ENCODE results near the gene RBMY1F.
"Not testable (repeated sequence)": the region's sequence is repeated elsewhere in the genome, so short reads cannot be mapped to it uniquely, and the experiment has no call there.

The RBMY1F gene

GRCh38 chrY:22182823-22183222 is at the start of gene RBMY1F:
RBMY1F (minus strand) TSS chrY:22182923; CDS start chrY:22180969, 1,954 bp downstream.
- not testable (repeated sequence) for H3K27ac ChIP-seq (ENCODE audit: low read depth, low read length); H3K27me3 ChIP-seq (ENCODE audit: control insufficient read depth, insufficient read depth, low read length); H3K9ac ChIP-seq (ENCODE audit: low read length); H3K4me3 ChIP-seq (ENCODE audit: low read depth, low read length); H3K4me1 ChIP-seq (ENCODE audit: control insufficient read depth, insufficient read depth, low read length); H3K9me3 ChIP-seq (ENCODE audit: control insufficient read depth, insufficient read depth, low read depth, low read length); H3K36me3 ChIP-seq (ENCODE audit: control insufficient read depth, insufficient read depth, low read length)

GRCh38 chrY:22151144-22151543 is 31.6 kb downstream of the RBMY1F start:
- not testable (repeated sequence) for H3K9me3 ChIP-seq (ENCODE audit: control insufficient read depth, insufficient read depth, low read depth, low read length); H3K9ac ChIP-seq (ENCODE audit: low read length); H3K4me3 ChIP-seq (ENCODE audit: low read depth, low read length); H3K4me1 ChIP-seq (ENCODE audit: control insufficient read depth, insufficient read depth, low read length); H3K27me3 ChIP-seq (ENCODE audit: control insufficient read depth, insufficient read depth, low read length); H3K36me3 ChIP-seq (ENCODE audit: control insufficient read depth, insufficient read depth, low read length); H3K27ac ChIP-seq (ENCODE audit: low read depth, low read length)

- not testable (repeated sequence) for H3K9ac ChIP-seq (ENCODE audit: low read length); H3K4me1 ChIP-seq (ENCODE audit: control insufficient read depth, insufficient read depth, low read length); H3K9me3 ChIP-seq (ENCODE audit: control insufficient read depth, insufficient read depth, low read depth, low read length); H3K36me3 ChIP-seq (ENCODE audit: control insufficient read depth, insufficient read depth, low read length); H3K27ac ChIP-seq (ENCODE audit: low read depth, low read length); H3K27me3 ChIP-seq (ENCODE audit: control insufficient read depth, insufficient read depth, low read length); H3K4me3 ChIP-seq (ENCODE audit: low read depth, low read length)
These were observed 41.6 kb downstream of the RBMY1F start for GRCh38 chrY:22141011-22141695.

GRCh38 chrY:22134719-22135118 is 48.0 kb downstream of the RBMY1F start:
- H3K27ac ChIP-seq (ENCODE audit: low read depth, low read length); H3K27me3 ChIP-seq (ENCODE audit: control insufficient read depth, insufficient read depth, low read length); H3K9me3 ChIP-seq (ENCODE audit: control insufficient read depth, insufficient read depth, low read depth, low read length); H3K36me3 ChIP-seq (ENCODE audit: control insufficient read depth, insufficient read depth, low read length); H3K9ac ChIP-seq (ENCODE audit: low read length); H3K4me3 ChIP-seq (ENCODE audit: low read depth, low read length); H3K4me1 ChIP-seq (ENCODE audit: control insufficient read depth, insufficient read depth, low read length): not testable (repeated sequence)

GRCh38 chrY:22130494-22130893 is 52.2 kb downstream of the RBMY1F start:
- not testable (repeated sequence) for H3K9me3 ChIP-seq (ENCODE audit: control insufficient read depth, insufficient read depth, low read depth, low read length); H3K4me3 ChIP-seq (ENCODE audit: low read depth, low read length); H3K27ac ChIP-seq (ENCODE audit: low read depth, low read length); H3K36me3 ChIP-seq (ENCODE audit: control insufficient read depth, insufficient read depth, low read length); H3K27me3 ChIP-seq (ENCODE audit: control insufficient read depth, insufficient read depth, low read length); H3K9ac ChIP-seq (ENCODE audit: low read length); H3K4me1 ChIP-seq (ENCODE audit: control insufficient read depth, insufficient read depth, low read length)
